ENCODE measurements around the gene MAMLD1.

MAMLD1 gene

GRCh38 chrX:150366951-150367545, 3.9 kb downstream of the MAMLD1 start:
- no peak for TF ChIP-seq CTCF (IDR thresholded peaks at IDR 0.05; ENCODE audit: insufficient read depth, low read depth, low read length, missing control alignments)
- DNase-seq (ENCODE audit: low read depth), result no peak
- H3K4me3 ChIP-seq (ENCODE audit: low read depth, low read length), result no peak overlapping the region

- H3K4me3 ChIP-seq (ENCODE audit: low read depth, low read length), result no peak overlapping the region
- DNase-seq (ENCODE audit: low read depth), result no peak
- TF ChIP-seq CTCF (IDR thresholded peaks at IDR 0.05; ENCODE audit: insufficient read depth, low read depth, low read length, missing control alignments), result no peak
Observed at GRCh38 chrX:150370589-150371312, 7.6 kb downstream of the MAMLD1 start.

- no peak for TF ChIP-seq CTCF (IDR thresholded peaks at IDR 0.05; ENCODE audit: insufficient read depth, low read depth, low read length, missing control alignments)
- no peak for DNase-seq (ENCODE audit: low read depth)
- no peak overlapping the region for H3K4me3 ChIP-seq (ENCODE audit: low read depth, low read length)
Observed at GRCh38 chrX:150371877-150372276, 8.8 kb downstream of the MAMLD1 start.

GRCh38 chrX:150372280-150372679, 9.2 kb downstream of the MAMLD1 start:
- no peak for TF ChIP-seq CTCF (IDR thresholded peaks at IDR 0.05; ENCODE audit: insufficient read depth, low read depth, low read length, missing control alignments)
- DNase-seq (ENCODE audit: low read depth), result no peak
- H3K4me3 ChIP-seq (ENCODE audit: low read depth, low read length), result no peak overlapping the region

GRCh38 chrX:150372756-150373155, 9.6 kb downstream of the MAMLD1 start:
- no peak for TF ChIP-seq CTCF (IDR thresholded peaks at IDR 0.05; ENCODE audit: insufficient read depth, low read depth, low read length, missing control alignments)
- no peak for DNase-seq (ENCODE audit: low read depth)

GRCh38 chrX:150375243-150375770, 12.2 kb downstream of the MAMLD1 start:
- no peak for DNase-seq (ENCODE audit: low read depth)

More at GRCh38 chrX:150372756-150373155, 9.6 kb downstream of the MAMLD1 start:
- H3K4me3 ChIP-seq (ENCODE audit: low read depth, low read length), result no peak overlapping the region

More at GRCh38 chrX:150375243-150375770, 12.2 kb downstream of the MAMLD1 start:
- H3K4me3 ChIP-seq (ENCODE audit: low read depth, low read length), result no peak overlapping the region
- TF ChIP-seq CTCF (IDR thresholded peaks at IDR 0.05; ENCODE audit: insufficient read depth, low read depth, low read length, missing control alignments), result no peak
